Mesendoderm (in vitro differentiated cells): ENCODE data around the gene GABBR2.

Experiments used
- DNase-seq: peaks from one replicate; pipeline ENCODE4 v3.0.0; 2013
- H2AK5ac ChIP-seq: 2 replicates; pipeline ENCODE4 v1.6.1; 2013; ENCODE audit warnings: low read length, inconsistent platforms
- H2BK120ac ChIP-seq: 2 replicates; pipeline ENCODE4 v1.6.1; 2013; ENCODE audit warnings: low read depth, mild to moderate bottlenecking, low read length, moderate library complexity, mixed read lengths
- H2BK15ac ChIP-seq: replicated peaks from 2 replicates; pipeline ENCODE4 v1.6.1; 2013; ENCODE audit warnings: low read depth, mild to moderate bottlenecking, moderate library complexity
- H2BK5ac ChIP-seq: 2 replicates; pipeline ENCODE4 v1.6.1; 2013; ENCODE audit warnings: low read length, inconsistent platforms
- H3K18ac ChIP-seq: 2 replicates; pipeline ENCODE4 v1.6.1; 2013; ENCODE audit warnings: mild to moderate bottlenecking, low read length, mixed read lengths
- H3K23ac ChIP-seq: one replicate; pipeline ENCODE4 v1.6.1; 2013; ENCODE audit warnings: low read length
- H3K27ac ChIP-seq: 2 replicates; pipeline ENCODE4 v1.5.1; 2013; ENCODE audit warnings: low read depth, mild to moderate bottlenecking, inconsistent platforms, low read length, moderate library complexity
- H3K27me3 ChIP-seq: 2 replicates; pipeline ENCODE4 v1.6.1; 2013; ENCODE audit warnings: low read length, control low read depth, mild to moderate bottlenecking, inconsistent platforms; ENCODE audit not compliant: insufficient read depth, poor library complexity
- H3K36me3 ChIP-seq: 2 replicates; pipeline ENCODE4 v1.6.1; 2013; ENCODE audit warnings: low read length, inconsistent platforms; ENCODE audit not compliant: control insufficient read depth, insufficient read depth
- H3K4ac ChIP-seq: one replicate; pipeline ENCODE4 v1.6.1; 2013; ENCODE audit warnings: low read depth, mild to moderate bottlenecking, low read length, moderate library complexity
- H3K4me1 ChIP-seq: 2 replicates; pipeline ENCODE4 v1.6.1; 2013; ENCODE audit warnings: low read depth, low read length, inconsistent platforms; ENCODE audit not compliant: control insufficient read depth
- H3K4me2 ChIP-seq: 2 replicates; pipeline ENCODE4 v1.6.1; 2013; ENCODE audit warnings: low read length
- H3K4me3 ChIP-seq: 2 replicates; pipeline ENCODE4 v1.5.1; 2013; ENCODE audit warnings: mild to moderate bottlenecking, low read length
- H3K56ac ChIP-seq: one replicate; pipeline ENCODE4 v1.6.1; 2013; ENCODE audit warnings: low read length
- H3K79me1 ChIP-seq: 2 replicates; pipeline ENCODE4 v1.6.1; 2013; ENCODE audit warnings: low read length, inconsistent platforms
- H3K79me2 ChIP-seq: 2 replicates; pipeline ENCODE4 v1.6.1; 2013; ENCODE audit warnings: mild to moderate bottlenecking, low read length; ENCODE audit not compliant: control insufficient read depth, insufficient read depth
- H3K9ac ChIP-seq: 2 replicates; pipeline ENCODE4 v1.6.1; 2013; ENCODE audit warnings: low read length, inconsistent platforms
- H4K5ac ChIP-seq: one replicate; pipeline ENCODE4 v1.6.1; 2013; ENCODE audit warnings: low read length
- H4K8ac ChIP-seq: one replicate; pipeline ENCODE4 v1.6.1; 2013; ENCODE audit warnings: low read depth, mild to moderate bottlenecking, control low read depth, low read length, moderate library complexity
- WGBS: extraction: QIAGEN DNeasy Blood & Tissue Kit; methylation state at CpG from one replicate; pipeline ENCODE4 v1.1.7; 2013; ENCODE audit warnings: low lambda C conversion rate, missing lambda C conversion rate; ENCODE audit not compliant: insufficient coverage; ENCODE audit errors: extremely low coverage; 5-methylcytosine and 5-hydroxymethylcytosine counted together

GABBR2 gene

GRCh38 chr9:98641695-98642094 lies 67.0 kb downstream of the GABBR2 start:
- H3K56ac ChIP-seq: no peak overlapping the region
- no peaks in the 10 kb centered on the region for H3K27me3 ChIP-seq
- WGBS: no CpG with 5 or more reads among the region's 10 CpGs
- DNase-seq: no peak
- H3K4me2 ChIP-seq: no peak overlapping the region
- no peak overlapping the region for H3K4me3 ChIP-seq
- H3K23ac ChIP-seq: no peak overlapping the region
- no peaks in the 10 kb centered on the region for H3K4me1 ChIP-seq
- no peak overlapping the region for H3K18ac ChIP-seq
- H4K8ac ChIP-seq: no peak overlapping the region
- H2BK5ac ChIP-seq: no peak overlapping the region
- H2AK5ac ChIP-seq: no peak overlapping the region
- no peak overlapping the region for H3K27ac ChIP-seq
- no peaks in the 10 kb centered on the region for H3K79me2 ChIP-seq
- no peaks in the 10 kb centered on the region for H3K36me3 ChIP-seq
- no peak overlapping the region for H3K4ac ChIP-seq
- no peak overlapping the region for H2BK15ac ChIP-seq
- H2BK120ac ChIP-seq: no peak overlapping the region
- no peaks in the 10 kb centered on the region for H3K79me1 ChIP-seq
- H3K9ac ChIP-seq: no peak overlapping the region
- no peak overlapping the region for H4K5ac ChIP-seq

GRCh38 chr9:98640394-98640793 lies 68.3 kb downstream of the GABBR2 start:
- Histone ChIP-seq H3K27me3 (no peaks in the 10 kb centered on the region), H3K56ac (no peak overlapping the region), H2BK5ac (no peak overlapping the region), H3K27ac (no peak overlapping the region), H3K4me2 (no peak overlapping the region), H3K36me3 (no peaks in the 10 kb centered on the region), H3K4me3 (no peak overlapping the region), H4K5ac (no peak overlapping the region), H3K9ac (no peak overlapping the region), H3K23ac (no peak overlapping the region), H2BK15ac (no peak overlapping the region), H3K79me2 (no peaks in the 10 kb centered on the region), H3K18ac (no peak overlapping the region), H3K4me1 (no peaks in the 10 kb centered on the region), H3K4ac (no peak overlapping the region), H4K8ac (no peak overlapping the region), H2BK120ac (no peak overlapping the region), H2AK5ac (no peak overlapping the region), H3K79me1 (no peaks in the 10 kb centered on the region)
- no CpG with 5 or more reads among the region's 3 CpGs for WGBS
- DNase-seq: no peak

GRCh38 chr9:98639133-98639532 lies 69.6 kb downstream of the GABBR2 start:
- Histone ChIP-seq H3K9ac (no peak overlapping the region), H3K4me1 (no peaks in the 10 kb centered on the region), H3K4ac (no peak overlapping the region), H2BK15ac (no peak overlapping the region), H2BK5ac (no peak overlapping the region), H2AK5ac (no peak overlapping the region), H3K4me2 (no peak overlapping the region), H3K56ac (no peak overlapping the region), H3K4me3 (no peak overlapping the region), H3K27ac (no peak overlapping the region), H3K36me3 (no peaks in the 10 kb centered on the region), H3K27me3 (no peaks in the 10 kb centered on the region), H2BK120ac (no peak overlapping the region), H3K79me1 (no peaks in the 10 kb centered on the region), H3K23ac (no peak overlapping the region), H3K79me2 (no peaks in the 10 kb centered on the region), H4K5ac (no peak overlapping the region), H4K8ac (no peak overlapping the region), H3K18ac (no peak overlapping the region)
- no CpG with 5 or more reads among the region's 1 CpG for WGBS
- DNase-seq: no peak

- Histone ChIP-seq H3K79me1 (no peaks in the 10 kb centered on the region), H3K4me2 (no peak overlapping the region), H3K23ac (no peak overlapping the region), H3K4me1 (no peaks in the 10 kb centered on the region), H4K8ac (no peak overlapping the region), H2AK5ac (no peak overlapping the region), H3K4me3 (no peak overlapping the region), H2BK120ac (no peak overlapping the region), H3K36me3 (no peaks in the 10 kb centered on the region), H3K27ac (no peak overlapping the region), H3K9ac (no peak overlapping the region), H3K79me2 (no peaks in the 10 kb centered on the region), H3K56ac (no peak overlapping the region), H4K5ac (no peak overlapping the region), H3K4ac (no peak overlapping the region), H3K27me3 (no peaks in the 10 kb centered on the region), H2BK15ac (no peak overlapping the region), H2BK5ac (no peak overlapping the region), H3K18ac (no peak overlapping the region)
- no peak for DNase-seq
- WGBS: no CpG with 5 or more reads among the region's 1 CpG
Measured at GRCh38 chr9:98637381-98637780, 71.4 kb downstream of the GABBR2 start.

GRCh38 chr9:98635374-98635773 lies 73.4 kb downstream of the GABBR2 start:
- H3K79me2 ChIP-seq: no peaks in the 10 kb centered on the region
- H2BK5ac ChIP-seq: no peak overlapping the region
- no CpG with 5 or more reads among the region's 2 CpGs for WGBS
- H3K36me3 ChIP-seq: no peaks in the 10 kb centered on the region
- no peak for DNase-seq
- H3K27me3 ChIP-seq: no peaks in the 10 kb centered on the region
- H3K23ac ChIP-seq: no peak overlapping the region
- no peak overlapping the region for H4K8ac ChIP-seq
- no peak overlapping the region for H3K4ac ChIP-seq
- H3K4me2 ChIP-seq: no peak overlapping the region
- H3K9ac ChIP-seq: no peak overlapping the region
- H3K79me1 ChIP-seq: no peaks in the 10 kb centered on the region
- no peak overlapping the region for H2AK5ac ChIP-seq
- H2BK120ac ChIP-seq: no peak overlapping the region
- no peaks in the 10 kb centered on the region for H3K4me1 ChIP-seq
- no peak overlapping the region for H3K27ac ChIP-seq
- no peak overlapping the region for H3K18ac ChIP-seq
- H2BK15ac ChIP-seq: no peak overlapping the region
- no peak overlapping the region for H3K4me3 ChIP-seq
- no peak overlapping the region for H4K5ac ChIP-seq
- no peak overlapping the region for H3K56ac ChIP-seq

DNA sequence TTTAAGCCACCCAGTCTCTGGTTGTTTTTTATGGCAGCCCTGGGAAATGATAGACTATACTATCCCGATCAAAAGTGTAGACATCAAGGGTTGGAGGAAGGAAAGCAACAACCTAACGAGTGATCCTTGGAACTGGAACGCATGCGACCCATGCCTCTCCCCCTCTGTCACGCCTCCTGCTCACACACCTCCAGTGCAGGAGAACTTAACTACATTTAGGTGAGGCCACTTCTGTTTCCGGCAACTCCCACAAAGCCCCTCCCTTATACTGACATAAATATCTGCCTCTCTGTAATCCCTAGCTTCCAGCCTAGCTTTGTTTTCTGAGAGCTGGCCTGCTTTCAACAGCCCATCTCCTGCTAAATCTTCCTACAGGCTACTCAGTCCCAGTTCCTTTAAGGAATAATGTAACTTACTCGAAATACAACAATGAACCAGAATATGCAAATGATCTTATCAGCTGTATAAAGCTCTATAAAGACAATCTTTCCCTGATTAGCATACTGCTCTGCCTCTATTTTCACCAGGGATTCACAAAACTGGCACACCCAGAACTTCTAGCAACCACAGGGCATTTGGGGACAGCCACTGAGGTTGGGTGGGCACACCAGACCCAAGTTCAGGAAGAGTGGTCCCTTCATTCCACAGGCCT lies 73.9 kb downstream of the GABBR2 start:
- H3K56ac ChIP-seq: no peak overlapping the region
- no peak overlapping the region for H2BK15ac ChIP-seq
- no peaks in the 10 kb centered on the region for H3K27me3 ChIP-seq
- no peaks in the 10 kb centered on the region for H3K4me1 ChIP-seq
- no peak overlapping the region for H3K27ac ChIP-seq
- H3K79me2 ChIP-seq: no peaks in the 10 kb centered on the region
- DNase-seq: no peak
- no CpG with 5 or more reads among the region's 7 CpGs for WGBS
- no peak overlapping the region for H4K5ac ChIP-seq
- H2BK5ac ChIP-seq: no peak overlapping the region
- H3K23ac ChIP-seq: no peak overlapping the region
- H2AK5ac ChIP-seq: no peak overlapping the region
- H3K18ac ChIP-seq: no peak overlapping the region
- no peak overlapping the region for H4K8ac ChIP-seq
- H3K4me3 ChIP-seq: no peak overlapping the region
- no peak overlapping the region for H2BK120ac ChIP-seq
- H3K79me1 ChIP-seq: no peaks in the 10 kb centered on the region
- no peak overlapping the region for H3K4ac ChIP-seq
- no peaks in the 10 kb centered on the region for H3K36me3 ChIP-seq
- no peak overlapping the region for H3K9ac ChIP-seq
- no peak overlapping the region for H3K4me2 ChIP-seq
